Measurements from ENCODE around the gene KIF2C.
"Not testable (repeated sequence)": the region's sequence is repeated elsewhere in the genome, so short reads cannot be mapped to it uniquely, and the experiment has no call there.

Gene KIF2C

GRCh38 chr1:44790968-44791801 lies 51.5 kb downstream of the KIF2C start:
- H3K9me3 ChIP-seq (ENCODE audit: severe bottlenecking), result no peaks in the 10 kb centered on the region
- no peaks in the 10 kb centered on the region for H3K36me3 ChIP-seq
- no peak overlapping the region for H3K4me3 ChIP-seq (ENCODE audit: low read depth, low read length)
- DNase-seq, result no peak
- no peak overlapping the region for H3K27ac ChIP-seq
- H3K27me3 ChIP-seq (ENCODE audit: insufficient read depth, low read depth, severe bottlenecking), result no peaks in the 10 kb centered on the region
- no peak for TF ChIP-seq CTCF (IDR thresholded peaks at IDR 0.05; ENCODE audit: low read depth, low read length)

GRCh38 chr1:44792736-44793502 lies 53.3 kb downstream of the KIF2C start:
- Histone ChIP-seq H3K9me3 (ENCODE audit: severe bottlenecking) (no peaks in the 10 kb centered on the region), H3K27me3 (ENCODE audit: insufficient read depth, low read depth, severe bottlenecking) (no peaks in the 10 kb centered on the region), H3K27ac (peak overlapping the region; percentile 34), H3K36me3 (no peaks in the 10 kb centered on the region), H3K4me3 (ENCODE audit: low read depth, low read length) (no peak overlapping the region)
- peak; percentile 61 for DNase-seq
- no peak for TF ChIP-seq CTCF (IDR thresholded peaks at IDR 0.05; ENCODE audit: low read depth, low read length)

- H3K4me3 ChIP-seq (ENCODE audit: low read depth, low read length); H3K9me3 ChIP-seq (ENCODE audit: severe bottlenecking); H3K27ac ChIP-seq; H3K27me3 ChIP-seq (ENCODE audit: insufficient read depth, low read depth, severe bottlenecking); DNase-seq: not testable (repeated sequence)
- peaks cover 11% of the 10 kb centered on the region for H3K36me3 ChIP-seq
Observed at GRCh38 chr1:44797886-44798285, 58.2 kb downstream of the KIF2C start.

- Histone ChIP-seq H3K9me3 (ENCODE audit: severe bottlenecking) (no peaks in the 10 kb centered on the region), H3K27ac (peak overlapping the region; percentile 97), H3K27me3 (ENCODE audit: insufficient read depth, low read depth, severe bottlenecking) (no peaks in the 10 kb centered on the region), H3K36me3 (peaks cover 20% of the 10 kb centered on the region), H3K4me3 (ENCODE audit: low read depth, low read length) (no peak overlapping the region)
- DNase-seq, result no peak
- TF ChIP-seq CTCF (IDR thresholded peaks at IDR 0.05; ENCODE audit: low read depth, low read length), result no peak
Observed at GRCh38 chr1:44798481-44799365, 59.1 kb downstream of the KIF2C start.

- DNase-seq, result peak; percentile 99
- H3K4me3 ChIP-seq (ENCODE audit: low read depth, low read length), result peak within 1 kb of the TSS; percentile 88
- peaks cover 30% of the 10 kb centered on the region for H3K36me3 ChIP-seq
- peak within 1 kb of the TSS; percentile 97 for H3K27ac ChIP-seq
- peak; percentile 84 for TF ChIP-seq CTCF (IDR thresholded peaks at IDR 0.05; ENCODE audit: low read depth, low read length)
- H3K27me3 ChIP-seq (ENCODE audit: insufficient read depth, low read depth, severe bottlenecking), result no peaks in the 10 kb centered on the region
- no peaks in the 10 kb centered on the region for H3K9me3 ChIP-seq (ENCODE audit: severe bottlenecking)
Observed at GRCh38 chr1:44799770-44800584, 60.3 kb downstream of the KIF2C start, which contains the start of gene PLK3. Gene PLK3, plus strand, starts transcription at chr1:44800377. Its CDS starts 87 bp downstream, at chr1:44800464.
